HepG2 (cell line): ENCODE data around the gene SNAP23. TPM values are rescaled to one million over a fixed set of nuclear protein-coding genes. Genes with fewer than 3 reads are reported as not detected.
A peak's percentile ranks its signal among the peaks of the same experiment; 100 is the strongest.

Experiments
- BCLAF1 ChIP-seq: fragments of 450-650 bp; IDR thresholded peaks from 2 replicates; pipeline ENCODE4 v1.6.1; 2017; ENCODE audit warnings: mild to moderate bottlenecking
- EEA1 ChIP-seq: sonication (generic); formaldehyde crosslinking; IDR thresholded peaks from 2 replicates; pipeline ENCODE4 v1.5.1; 2020; ENCODE audit warnings: mild to moderate bottlenecking, missing genetic modification reagents, borderline replicate concordance
- GFI1 ChIP-seq: sonication (generic); formaldehyde crosslinking; IDR thresholded peaks from 2 replicates; pipeline ENCODE4 v1.5.0; 2020; ENCODE audit warnings: missing genetic modification reagents, mild to moderate bottlenecking, borderline replicate concordance
- NCOR1 ChIP-seq: fragments of 200-600 bp; sonication (generic); IDR thresholded peaks from 2 replicates; pipeline ENCODE4 v1.7.0; 2017; ENCODE audit warnings: antibody characterized with exemption, low read length, borderline replicate concordance
- RFX1 ChIP-seq: fragments of 450-650 bp; IDR thresholded peaks from 2 replicates; pipeline ENCODE4 v1.6.1; 2017
- TCF7L2 ChIP-seq: IDR thresholded peaks from 2 replicates; pipeline ENCODE4 v1.6.1; 2011; ENCODE audit warnings: mild to moderate bottlenecking, low read depth, low read length, moderate library complexity
- ZFP90 ChIP-seq: sonication (generic); formaldehyde crosslinking; IDR thresholded peaks from 2 replicates; pipeline ENCODE4 v1.8.0; 2022; ENCODE audit warnings: missing genetic modification reagents, mild to moderate bottlenecking, inconsistent platforms, borderline replicate concordance
- ZNF543 ChIP-seq: sonication (generic); formaldehyde crosslinking; IDR thresholded peaks from 2 replicates; pipeline ENCODE4 v1.4.0; 2020; ENCODE audit warnings: mild to moderate bottlenecking, missing genetic modification reagents
- ZSCAN9 ChIP-seq: IDR thresholded peaks from 2 replicates; pipeline ENCODE4 v1.6.1; 2016; ENCODE audit warnings: borderline replicate concordance
- polyA plus RNA-seq, 8 experiments: library from polyadenylated mRNA; depleted of rRNA in 3 of 8; stranded (reverse) in 7 of 8; unstranded in 1 of 8; fragments of >200 nt; fragmentation: Illumina TruSeq in 4 of 8; extraction: Trizol in 4 of 8; gene quantifications; 2 replicates each; pipeline versions ENCODE4 v1.2.1 to v1.2.3, GENCODE V29; 2011 to 2016; ENCODE audit warnings: low read depth in 4 of 8, missing spikeins in 1 of 8, mixed read lengths in 1 of 8; ENCODE audit not compliant: insufficient read depth in 1 of 8
- total RNA-seq, 5 experiments: library from RNA; depleted of rRNA; stranded (reverse); fragments of >200 nt; fragmentation: Illumina TruSeq; extraction: Trizol; gene quantifications; 2 replicates each; pipeline ENCODE4 v1.2.3, GENCODE V29; 2016; ENCODE audit warnings: low read depth in 1 of 5
- TF ChIP-seq, protein P1 (sequence below), 2 experiments: sonication (generic) in 1 of 2; formaldehyde crosslinking in 1 of 2; IDR thresholded peaks; 2 replicates each; pipeline versions ENCODE4 v1.4.0 to v1.6.1; 2016 to 2020; ENCODE audit warnings: borderline replicate concordance in 1 of 2, low read depth in 1 of 2, mild to moderate bottlenecking in 1 of 2, missing genetic modification reagents in 1 of 2
- TF ChIP-seq, protein P2 (sequence below): sonication (generic); formaldehyde crosslinking; conservative IDR thresholded peaks from 2 replicates; pipeline ENCODE4 v1.5.0; 2020; ENCODE audit warnings: missing genetic modification reagents
- TF ChIP-seq, protein P3 (sequence below): sonication (generic); formaldehyde crosslinking; IDR thresholded peaks from 2 replicates; pipeline ENCODE4 v1.8.1; 2023; ENCODE audit warnings: mild to moderate bottlenecking, inconsistent platforms, moderate library complexity, missing genetic modification reagents, borderline replicate concordance
- TF ChIP-seq, protein P4 (sequence below): sonication (generic); formaldehyde crosslinking; IDR thresholded peaks from 2 replicates; pipeline ENCODE4 v1.4.0; 2020; ENCODE audit warnings: missing genetic modification reagents
- TF ChIP-seq, protein P5 (sequence below): sonication (generic); formaldehyde crosslinking; IDR thresholded peaks from 2 replicates; pipeline ENCODE4 v1.4.0; 2020; ENCODE audit warnings: missing genetic modification reagents

Gene SNAP23
- total and polyA plus RNA-seq, 2 of the 13 experiments (the other 11 are each of a cell fraction or from before 2014, with no cell fraction given): 37.0 to 101 TPM

DNA sequence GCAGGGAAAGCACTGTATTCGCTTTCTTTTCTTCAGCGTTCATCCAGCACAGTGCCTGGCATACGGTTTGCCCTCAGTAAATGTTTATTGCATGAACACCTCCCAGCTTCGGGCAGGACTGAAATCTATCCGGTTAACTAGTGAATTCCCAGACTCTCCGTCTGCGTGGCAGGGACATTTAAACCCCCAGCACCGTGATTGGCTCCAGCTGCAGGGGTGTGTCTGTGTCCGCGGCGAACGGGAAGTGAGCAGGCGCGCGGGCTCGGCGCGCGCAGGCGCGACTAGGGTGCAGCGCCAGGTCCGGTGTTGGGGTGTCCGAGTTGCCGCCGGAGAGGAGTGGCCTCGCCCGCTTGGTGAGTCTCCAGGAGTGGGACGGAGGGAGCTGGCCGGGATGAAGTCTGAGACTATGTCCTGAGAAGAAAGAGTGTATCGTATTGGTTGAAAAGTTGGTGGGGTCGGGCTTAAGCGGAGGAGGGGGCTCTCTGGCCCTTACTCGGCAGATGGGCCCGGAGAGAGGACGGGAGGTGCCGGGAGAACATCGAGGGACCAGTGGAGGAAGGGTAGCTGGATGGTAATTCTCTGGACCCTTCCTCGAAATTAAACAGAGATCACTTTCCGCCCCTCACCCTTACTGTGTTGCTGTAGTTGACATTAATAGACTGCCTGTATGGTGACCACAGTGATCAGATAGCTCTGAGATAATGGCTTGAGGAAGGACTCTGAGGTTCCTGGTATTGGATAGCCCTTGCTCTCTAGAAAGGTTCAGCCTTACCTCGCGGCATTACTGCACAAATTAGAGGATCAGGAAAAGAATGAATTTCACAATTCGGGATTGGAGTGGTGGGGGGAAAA is at the start of gene SNAP23 (continued):
- TF ChIP-seq, protein P1, sequence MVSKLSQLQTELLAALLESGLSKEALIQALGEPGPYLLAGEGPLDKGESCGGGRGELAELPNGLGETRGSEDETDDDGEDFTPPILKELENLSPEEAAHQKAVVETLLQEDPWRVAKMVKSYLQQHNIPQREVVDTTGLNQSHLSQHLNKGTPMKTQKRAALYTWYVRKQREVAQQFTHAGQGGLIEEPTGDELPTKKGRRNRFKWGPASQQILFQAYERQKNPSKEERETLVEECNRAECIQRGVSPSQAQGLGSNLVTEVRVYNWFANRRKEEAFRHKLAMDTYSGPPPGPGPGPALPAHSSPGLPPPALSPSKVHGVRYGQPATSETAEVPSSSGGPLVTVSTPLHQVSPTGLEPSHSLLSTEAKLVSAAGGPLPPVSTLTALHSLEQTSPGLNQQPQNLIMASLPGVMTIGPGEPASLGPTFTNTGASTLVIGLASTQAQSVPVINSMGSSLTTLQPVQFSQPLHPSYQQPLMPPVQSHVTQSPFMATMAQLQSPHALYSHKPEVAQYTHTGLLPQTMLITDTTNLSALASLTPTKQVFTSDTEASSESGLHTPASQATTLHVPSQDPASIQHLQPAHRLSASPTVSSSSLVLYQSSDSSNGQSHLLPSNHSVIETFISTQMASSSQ (IDR thresholded peaks at IDR 0.05; ENCODE audit: low read depth): no peak
- TF ChIP-seq, protein P1 (CRISPR knock-in tag; IDR thresholded peaks at IDR 0.05; ENCODE audit: borderline replicate concordance): no peak; the same call in 1 of the 2 replicates
- TF ChIP-seq, protein P2, sequence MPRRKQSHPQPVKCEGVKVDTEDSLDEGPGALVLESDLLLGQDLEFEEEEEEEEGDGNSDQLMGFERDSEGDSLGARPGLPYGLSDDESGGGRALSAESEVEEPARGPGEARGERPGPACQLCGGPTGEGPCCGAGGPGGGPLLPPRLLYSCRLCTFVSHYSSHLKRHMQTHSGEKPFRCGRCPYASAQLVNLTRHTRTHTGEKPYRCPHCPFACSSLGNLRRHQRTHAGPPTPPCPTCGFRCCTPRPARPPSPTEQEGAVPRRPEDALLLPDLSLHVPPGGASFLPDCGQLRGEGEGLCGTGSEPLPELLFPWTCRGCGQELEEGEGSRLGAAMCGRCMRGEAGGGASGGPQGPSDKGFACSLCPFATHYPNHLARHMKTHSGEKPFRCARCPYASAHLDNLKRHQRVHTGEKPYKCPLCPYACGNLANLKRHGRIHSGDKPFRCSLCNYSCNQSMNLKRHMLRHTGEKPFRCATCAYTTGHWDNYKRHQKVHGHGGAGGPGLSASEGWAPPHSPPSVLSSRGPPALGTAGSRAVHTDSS (CRISPR knock-in tag): no peak
- TF ChIP-seq, protein P3, sequence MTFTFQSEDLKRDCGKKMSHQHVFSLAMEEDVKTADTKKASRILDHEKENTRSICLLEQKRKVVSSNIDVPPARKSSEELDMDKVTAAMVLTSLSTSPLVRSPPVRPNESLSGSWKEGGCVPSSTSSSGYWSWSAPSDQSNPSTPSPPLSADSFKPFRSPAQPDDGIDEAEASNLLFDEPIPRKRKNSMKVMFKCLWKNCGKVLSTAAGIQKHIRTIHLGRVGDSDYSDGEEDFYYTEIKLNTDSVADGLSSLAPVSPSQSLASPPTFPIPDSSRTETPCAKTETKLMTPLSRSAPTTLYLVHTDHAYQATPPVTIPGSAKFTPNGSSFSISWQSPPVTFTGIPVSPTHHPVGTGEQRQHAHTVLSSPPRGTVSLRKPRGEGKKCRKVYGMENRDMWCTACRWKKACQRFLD: 0 out of 2 replicates have a peak, but pooled peaks have one; percentile 54
- no peak for TF ChIP-seq NCOR1
- no peak for TF ChIP-seq TCF7L2
- TF ChIP-seq, protein P4, sequence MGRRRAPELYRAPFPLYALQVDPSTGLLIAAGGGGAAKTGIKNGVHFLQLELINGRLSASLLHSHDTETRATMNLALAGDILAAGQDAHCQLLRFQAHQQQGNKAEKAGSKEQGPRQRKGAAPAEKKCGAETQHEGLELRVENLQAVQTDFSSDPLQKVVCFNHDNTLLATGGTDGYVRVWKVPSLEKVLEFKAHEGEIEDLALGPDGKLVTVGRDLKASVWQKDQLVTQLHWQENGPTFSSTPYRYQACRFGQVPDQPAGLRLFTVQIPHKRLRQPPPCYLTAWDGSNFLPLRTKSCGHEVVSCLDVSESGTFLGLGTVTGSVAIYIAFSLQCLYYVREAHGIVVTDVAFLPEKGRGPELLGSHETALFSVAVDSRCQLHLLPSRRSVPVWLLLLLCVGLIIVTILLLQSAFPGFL (CRISPR knock-in tag): no peak
- TF ChIP-seq, protein P5, sequence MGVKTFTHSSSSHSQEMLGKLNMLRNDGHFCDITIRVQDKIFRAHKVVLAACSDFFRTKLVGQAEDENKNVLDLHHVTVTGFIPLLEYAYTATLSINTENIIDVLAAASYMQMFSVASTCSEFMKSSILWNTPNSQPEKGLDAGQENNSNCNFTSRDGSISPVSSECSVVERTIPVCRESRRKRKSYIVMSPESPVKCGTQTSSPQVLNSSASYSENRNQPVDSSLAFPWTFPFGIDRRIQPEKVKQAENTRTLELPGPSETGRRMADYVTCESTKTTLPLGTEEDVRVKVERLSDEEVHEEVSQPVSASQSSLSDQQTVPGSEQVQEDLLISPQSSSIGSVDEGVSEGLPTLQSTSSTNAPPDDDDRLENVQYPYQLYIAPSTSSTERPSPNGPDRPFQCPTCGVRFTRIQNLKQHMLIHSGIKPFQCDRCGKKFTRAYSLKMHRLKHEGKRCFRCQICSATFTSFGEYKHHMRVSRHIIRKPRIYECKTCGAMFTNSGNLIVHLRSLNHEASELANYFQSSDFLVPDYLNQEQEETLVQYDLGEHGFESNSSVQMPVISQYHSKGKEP (CRISPR knock-in tag): no peak
- TF ChIP-seq ZSCAN9 (CRISPR knock-in tag): peak; percentile 78
- TF ChIP-seq GFI1 (CRISPR knock-in tag): no peak; the same call in 1 of the 2 replicates
- TF ChIP-seq BCLAF1: no peak
- TF ChIP-seq RFX1: no peak
- no peak; the same call in 1 of the 2 replicates for TF ChIP-seq EEA1 (CRISPR knock-in tag)
- TF ChIP-seq ZNF543 (CRISPR knock-in tag): 0 out of 2 replicates have a peak, but pooled peaks have one; percentile 23
- peak; percentile 68 for TF ChIP-seq ZFP90 (CRISPR knock-in tag)
